Astrocyte (in vitro differentiated cells and primary cell): ENCODE data around the gene CHCHD6. TPM values are rescaled to one million over a fixed set of nuclear protein-coding genes. Genes with fewer than 3 reads are reported as not detected.

Source experiments
- DNase-seq: peaks from one replicate; pipeline ENCODE4 v3.0.0-alpha.2; 2010; ENCODE audit warnings: low read depth
- FAIRE-seq: peaks from 2 replicates; lab custom pipeline; 2011; peaks lifted over from hg19 to GRCh38; lab: Jason Lieb, UNC
- H2AFZ ChIP-seq: 2 replicates; pipeline ENCODE4 v1.6.0; 2012; ENCODE audit warnings: low read depth, low read length, inconsistent platforms
- H3K27ac ChIP-seq: 2 replicates; pipeline ENCODE4 v1.5.1; 2011; ENCODE audit warnings: low read depth, low read length, inconsistent platforms
- H3K27me3 ChIP-seq: 2 replicates; pipeline ENCODE4 v1.6.0; 2011; ENCODE audit warnings: low read length, inconsistent platforms; ENCODE audit not compliant: insufficient read depth
- H3K36me3 ChIP-seq: 2 replicates; pipeline ENCODE4 v1.5.1; 2011; ENCODE audit warnings: low read length, inconsistent platforms; ENCODE audit not compliant: insufficient read depth
- H3K4me1 ChIP-seq: 2 replicates; pipeline ENCODE4 v1.5.1; 2011; ENCODE audit warnings: low read length, inconsistent platforms; ENCODE audit not compliant: insufficient read depth
- H3K4me2 ChIP-seq: 2 replicates; pipeline ENCODE4 v1.6.0; 2012; ENCODE audit warnings: low read length, inconsistent platforms
- H3K4me3 ChIP-seq: 2 replicates; pipeline ENCODE4 v1.5.1; 2011; ENCODE audit warnings: low read depth, mild to moderate bottlenecking, low read length, inconsistent platforms; ENCODE audit not compliant: insufficient read depth
- H3K79me2 ChIP-seq: 2 replicates; pipeline ENCODE4 v1.6.0; 2012; ENCODE audit warnings: mild to moderate bottlenecking, low read length, inconsistent platforms; ENCODE audit not compliant: insufficient read depth
- H3K9ac ChIP-seq: 2 replicates; pipeline ENCODE4 v1.6.0; 2012; ENCODE audit warnings: mild to moderate bottlenecking, low read length, inconsistent platforms
- H3K9me3 ChIP-seq: 2 replicates; pipeline ENCODE4 v1.5.1; 2012; ENCODE audit warnings: low read depth, mild to moderate bottlenecking, low read length, inconsistent platforms; ENCODE audit not compliant: insufficient read depth
- H4K20me1 ChIP-seq: 2 replicates; pipeline ENCODE4 v1.6.0; 2012; ENCODE audit warnings: low read length, inconsistent platforms; ENCODE audit not compliant: insufficient read depth
- H3K27ac Mint-ChIP-seq: one replicate; pipeline ENCODE4 v1.8.0; 2021; ENCODE audit warnings: mild to moderate bottlenecking, mixed read lengths; ENCODE audit not compliant: unreplicated experiment
- H3K27me3 Mint-ChIP-seq: one replicate; pipeline ENCODE4 v1.8.0; 2021; ENCODE audit warnings: low read depth, mixed read lengths; ENCODE audit not compliant: unreplicated experiment
- H3K36me3 Mint-ChIP-seq: one replicate; pipeline ENCODE4 v1.8.0; 2021; ENCODE audit warnings: low read depth, mixed read lengths; ENCODE audit not compliant: unreplicated experiment
- H3K4me1 Mint-ChIP-seq: one replicate; pipeline ENCODE4 v1.8.0; 2021; ENCODE audit warnings: low read depth, mixed read lengths; ENCODE audit not compliant: unreplicated experiment
- H3K4me3 Mint-ChIP-seq: one replicate; pipeline ENCODE4 v1.8.0; 2021; ENCODE audit warnings: mild to moderate bottlenecking, moderate library complexity, mixed read lengths; ENCODE audit not compliant: unreplicated experiment
- H3K9me3 Mint-ChIP-seq: one replicate; pipeline ENCODE4 v1.8.0; 2021; ENCODE audit warnings: mild to moderate bottlenecking, mixed read lengths; ENCODE audit not compliant: unreplicated experiment
- CTCF ChIP-seq: IDR thresholded peaks from 2 replicates; pipeline ENCODE4 v1.5.1; 2011; ENCODE audit warnings: low read depth, mild to moderate bottlenecking, inconsistent platforms, low read length, moderate library complexity; ENCODE audit not compliant: insufficient read depth
- EZH2 ChIP-seq: IDR thresholded peaks from 2 replicates; pipeline ENCODE4 v1.6.1; 2012; ENCODE audit warnings: mild to moderate bottlenecking, low read length, inconsistent platforms; ENCODE audit not compliant: insufficient read depth
- total RNA-seq: library from RNA; stranded (reverse); gene quantifications from 2 replicates; pipeline ENCODE4 v1.2.1, GENCODE V29; 2021

Gene CHCHD6
- total RNA-seq, 1 donor from 2014 or later = 21.1 TPM

- TF ChIP-seq CTCF (no peak), EZH2 (no peak)
- Histone ChIP-seq H3K4me2 (no peak overlapping the region), H3K9ac (no peak overlapping the region), H4K20me1 (no peaks in the 10 kb centered on the region), H2AFZ (no peak overlapping the region), H3K4me1 (peaks cover 2% of the 10 kb centered on the region), H3K36me3 (no peaks in the 10 kb centered on the region), H3K27ac (no peak overlapping the region), H3K9me3 (peaks cover 2% of the 10 kb centered on the region), H3K27me3 (peaks cover 2% of the 10 kb centered on the region), H3K79me2 (no peaks in the 10 kb centered on the region), H3K4me3 (no peak overlapping the region)
- Mint-ChIP-seq H3K4me3 (no peak overlapping the region), H3K27ac (no peak overlapping the region), H3K4me1 (no peaks in the 10 kb centered on the region), H3K27me3 (peaks cover 35% of the 10 kb centered on the region), H3K36me3 (no peaks in the 10 kb centered on the region), H3K9me3 (peaks cover 5% of the 10 kb centered on the region)
- FAIRE-seq (no peak), DNase-seq (no peak)
Observed at GRCh38 chr3:126668450-126669401, 35.3 kb upstream of the CHCHD6 start.

GRCh38 chr3:126671521-126671920 lies 32.5 kb upstream of the CHCHD6 start:
- Mint-ChIP-seq H3K9me3 (peaks cover 3% of the 10 kb centered on the region), H3K4me3 (no peak overlapping the region), H3K4me1 (no peaks in the 10 kb centered on the region), H3K36me3 (no peaks in the 10 kb centered on the region), H3K27ac (no peak overlapping the region), H3K27me3 (peaks cover 10% of the 10 kb centered on the region)
- no peak overlapping the region for H3K4me3 ChIP-seq
- no peaks in the 10 kb centered on the region for H3K27me3 ChIP-seq
- FAIRE-seq (no peak), DNase-seq (no peak)
- TF ChIP-seq CTCF = no peak
- no peak for TF ChIP-seq EZH2
- no peaks in the 10 kb centered on the region for H3K79me2 ChIP-seq
- no peaks in the 10 kb centered on the region for H4K20me1 ChIP-seq
- no peak overlapping the region for H3K27ac ChIP-seq
- H3K9me3 ChIP-seq = peaks cover 2% of the 10 kb centered on the region
- H2AFZ ChIP-seq = no peak overlapping the region
- no peak overlapping the region for H3K9ac ChIP-seq
- H3K36me3 ChIP-seq = no peaks in the 10 kb centered on the region
- H3K4me1 ChIP-seq = no peaks in the 10 kb centered on the region
- no peak overlapping the region for H3K4me2 ChIP-seq

GRCh38 chr3:126672340-126672739 lies 31.7 kb upstream of the CHCHD6 start:
- TF ChIP-seq EZH2 (no peak), CTCF (no peak)
- Histone ChIP-seq H3K79me2 (no peaks in the 10 kb centered on the region), H3K9ac (no peak overlapping the region), H3K4me3 (no peak overlapping the region), H2AFZ (no peak overlapping the region), H3K27me3 (no peaks in the 10 kb centered on the region), H4K20me1 (no peaks in the 10 kb centered on the region), H3K36me3 (no peaks in the 10 kb centered on the region), H3K9me3 (peaks cover 2% of the 10 kb centered on the region), H3K27ac (no peak overlapping the region), H3K4me2 (no peak overlapping the region), H3K4me1 (no peaks in the 10 kb centered on the region)
- Mint-ChIP-seq H3K27me3 (peaks cover 11% of the 10 kb centered on the region), H3K9me3 (peaks cover 3% of the 10 kb centered on the region), H3K4me1 (no peaks in the 10 kb centered on the region), H3K27ac (no peak overlapping the region), H3K36me3 (no peaks in the 10 kb centered on the region), H3K4me3 (no peak overlapping the region)
- DNase-seq = no peak
- no peak for FAIRE-seq
